ENCODE results near the gene GEMIN7. TPM values are rescaled to one million over a fixed set of nuclear protein-coding genes. Genes with fewer than 3 reads are reported as not detected.
"Not testable (repeated sequence)": the region's sequence is repeated elsewhere in the genome, so short reads cannot be mapped to it uniquely, and the experiment has no call there.

Gene GEMIN7
- total and polyA plus RNA-seq, 8 donors, result 3.8 to 26.2 (median 8.1) TPM

DNA sequence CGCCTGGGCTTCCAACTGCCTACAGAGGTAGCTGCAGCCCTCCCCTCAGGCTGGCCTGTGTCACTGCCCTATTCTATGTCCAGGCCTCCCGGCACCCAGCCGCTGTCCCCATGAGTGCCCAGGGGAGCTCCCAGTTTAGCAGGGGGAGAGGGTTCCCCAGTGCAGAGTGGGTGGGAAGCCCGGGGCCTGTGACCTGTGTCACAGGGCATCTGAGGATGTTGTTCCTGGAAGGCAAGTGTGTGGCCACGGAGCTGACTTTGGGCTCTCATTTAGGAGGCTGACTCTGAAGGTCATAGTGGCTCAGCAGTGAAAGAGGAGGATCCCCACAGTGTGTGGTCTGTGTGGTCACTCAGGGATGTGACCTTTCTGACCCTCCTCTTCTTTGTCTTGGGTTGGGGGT is 39.0 kb downstream of the GEMIN7 start:
- Histone ChIP-seq H3K27ac (no peak overlapping the region), H3K36me3 (no peaks in the 10 kb centered on the region), H3K4me1 (peaks cover 0 to 16% (median 13%) of the 10 kb centered on the region in 3 donors), H3K4me3 (no peak overlapping the region), H3K9me3 (no peaks in the 10 kb centered on the region), H3K27me3 (no peaks in the 10 kb centered on the region)
- 76 to 78% methylated on average over 5 of the region's 5 CpGs for WGBS, 2 donors
- ATAC-seq, result peak in 1 of 4 donors; percentile 4
- TF ChIP-seq CTCF (IDR thresholded peaks at IDR 0.05), result no peak
- no peak for FAIRE-seq
- DNase-seq, result no peak
- intact Hi-C loops (cut with DNase I), result no loop called here

- FAIRE-seq; H3K9me3 ChIP-seq; H3K36me3 ChIP-seq; H3K4me1 ChIP-seq; H3K27me3 ChIP-seq; intact Hi-C loops (cut with DNase I); H3K4me3 ChIP-seq; DNase-seq; H3K27ac ChIP-seq: not testable (repeated sequence)
- 51 to 53% methylated on average over 18 of the region's 18 CpGs for WGBS, 2 donors
- ATAC-seq, result peak in 1 of 4 donors; percentile 28
These were observed 39.7 kb downstream of the GEMIN7 start for GRCh38 chr19:45118591-45119355.

DNA sequence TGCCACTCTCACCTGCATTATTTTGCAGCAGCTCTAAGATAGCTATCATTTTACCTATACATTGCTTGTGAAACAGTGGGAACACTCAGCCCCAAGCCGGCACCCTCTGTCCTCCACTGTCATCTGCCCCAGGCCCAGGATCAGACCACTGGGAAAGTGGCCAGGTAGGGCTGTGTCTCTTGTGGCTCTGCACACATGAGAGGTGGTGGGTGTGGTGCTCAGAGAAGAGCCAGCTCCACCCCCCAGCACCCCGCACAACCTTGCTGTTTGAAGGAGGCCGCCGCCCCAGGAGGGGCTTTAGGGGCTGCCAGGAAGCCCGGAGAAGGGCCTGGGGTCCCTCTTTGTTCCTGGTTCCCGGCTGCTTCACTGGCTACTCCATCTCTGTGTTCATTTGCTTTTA is 40.5 kb downstream of the GEMIN7 start:
- Histone ChIP-seq H3K4me3 (no peak overlapping the region), H3K9me3 (no peaks in the 10 kb centered on the region), H3K4me1 (peaks cover 0 to 9% (median 6%) of the 10 kb centered on the region in 3 donors), H3K27ac (no peak overlapping the region), H3K27me3 (no peaks in the 10 kb centered on the region), H3K36me3 (no peaks in the 10 kb centered on the region)
- TF ChIP-seq CTCF (IDR thresholded peaks at IDR 0.05), result no peak
- no peak for ATAC-seq
- DNase-seq, result no peak
- 90 to 91% methylated on average over 6 of the region's 6 CpGs for WGBS, 2 donors
- intact Hi-C loops (cut with DNase I), result no loop called here
- FAIRE-seq, result no peak

DNA sequence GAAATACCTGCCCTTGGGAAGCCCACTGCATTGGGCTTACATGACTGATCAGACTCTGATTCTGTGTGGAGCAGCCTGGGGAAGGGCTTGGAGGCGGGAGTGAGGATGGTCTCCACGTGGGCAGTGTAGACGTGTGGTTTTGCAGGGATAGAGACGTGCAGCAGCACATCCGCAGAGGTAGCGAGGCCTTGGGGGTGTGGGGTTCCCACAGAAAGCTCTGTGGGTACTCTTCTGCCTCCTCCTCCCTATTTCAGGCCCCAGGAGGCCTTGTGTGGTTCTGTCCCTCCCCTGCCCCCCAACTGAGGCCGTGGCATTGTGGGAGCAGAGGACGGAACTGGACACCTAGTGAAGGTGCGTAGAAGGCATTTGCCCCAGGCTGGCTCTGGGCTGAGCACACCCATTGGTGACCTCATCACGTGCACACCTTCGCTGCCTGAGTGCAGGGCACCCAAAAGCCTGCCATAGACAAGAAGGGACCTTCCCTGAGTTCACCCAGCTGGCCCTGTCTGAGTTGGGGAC is 42.8 kb downstream of the GEMIN7 start:
- peaks cover 0 to 9% (median 6%) of the 10 kb centered on the region in 3 donors for H3K4me1 ChIP-seq
- ATAC-seq (no peak), FAIRE-seq (no peak), DNase-seq (no peak)
- no peaks in the 10 kb centered on the region for H3K9me3 ChIP-seq
- intact Hi-C loops (cut with DNase I), result no loop called here
- H3K4me3 ChIP-seq, result no peak overlapping the region
- no peak for TF ChIP-seq CTCF (IDR thresholded peaks at IDR 0.05)
- H3K27ac ChIP-seq, result no peak overlapping the region
- no peaks in the 10 kb centered on the region for H3K36me3 ChIP-seq
- H3K27me3 ChIP-seq, result no peaks in the 10 kb centered on the region
- 86 to 89% methylated on average over 11 of the region's 11 CpGs for WGBS, 2 donors

GRCh38 chr19:45122832-45123231 is 43.8 kb downstream of the GEMIN7 start:
- FAIRE-seq (no peak), ATAC-seq (no peak), DNase-seq (no peak)
- Histone ChIP-seq H3K4me1 (peaks cover 0 to 3% (median 0%) of the 10 kb centered on the region in 3 donors), H3K27ac (no peak overlapping the region), H3K36me3 (no peaks in the 10 kb centered on the region), H3K9me3 (no peaks in the 10 kb centered on the region), H3K4me3 (no peak overlapping the region), H3K27me3 (no peaks in the 10 kb centered on the region)
- intact Hi-C loops (cut with DNase I), result no loop called here
- TF ChIP-seq CTCF (IDR thresholded peaks at IDR 0.05), result no peak
- WGBS, 2 donors, result 74 to 77% methylated on average over 6 of the region's 6 CpGs

Measured in pancreas (tissue), 10 donors.